Measurements from ENCODE around the gene LMTK3. TPM values are rescaled to one million over a fixed set of nuclear protein-coding genes. Genes with fewer than 3 reads are reported as not detected.
A peak's percentile ranks its signal among the peaks of the same experiment; 100 is the strongest.

The LMTK3 gene
- total and polyA plus RNA-seq, 9 of the 15 experiments (the other 6 are each of a cell fraction or from before 2014, with no cell fraction given) = 0.35 to 12.3 (median 2.0) TPM; not detected in 2

DNA sequence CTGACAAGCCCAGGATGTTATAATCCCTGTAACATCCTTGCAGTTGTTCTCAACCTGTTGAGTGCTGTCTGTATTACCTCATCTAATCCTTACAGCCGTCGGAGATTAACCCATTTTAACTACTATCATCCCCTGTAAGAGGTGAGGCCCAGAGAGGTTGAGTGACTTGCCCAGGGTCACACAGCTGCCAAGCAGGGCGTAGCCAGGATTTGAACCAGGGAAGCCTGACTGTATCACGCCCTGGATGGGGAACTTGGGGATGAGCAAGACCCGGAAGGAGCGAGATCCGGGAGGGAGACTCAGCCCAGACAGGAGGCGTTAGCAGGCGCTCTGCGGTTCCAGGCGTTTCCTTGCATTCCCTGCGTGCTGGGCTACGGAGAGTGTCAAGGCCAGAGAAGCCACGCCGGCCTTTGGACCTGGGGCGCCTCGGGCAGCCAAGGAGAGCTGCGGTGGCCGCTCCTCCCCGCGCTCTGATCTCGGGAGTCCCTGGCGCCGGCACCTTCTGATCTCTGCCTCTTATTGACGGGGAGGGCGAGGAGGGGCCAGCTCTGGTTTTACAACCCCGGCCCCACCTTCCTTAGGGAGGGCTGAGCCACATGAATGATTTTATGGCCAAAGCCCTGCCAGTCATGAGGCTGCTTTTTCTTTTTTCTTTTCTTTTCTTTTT, 46.5 kb upstream of the LMTK3 start (continued):
- TF ChIP-seq CEBPZ (IDR thresholded peaks at IDR 0.05; ENCODE audit: borderline replicate concordance, low read depth, low read length) (no peak), ZNF699 (CRISPR knock-in tag; IDR thresholded peaks at IDR 0.05; ENCODE audit: insufficient replicate concordance) (no peak), SMAD2 (IDR thresholded peaks at IDR 0.05; ENCODE audit: low read depth, low read length) (no peak), KDM1A (IDR thresholded peaks at IDR 0.05) (peak; percentile 83 to 94), NBN (IDR thresholded peaks at IDR 0.05; ENCODE audit: low read depth) (no peak), SMAD3 (CRISPR knock-in tag; conservative IDR thresholded peaks at IDR 0.05) (no peak), WHSC1 (IDR thresholded peaks at IDR 0.05; ENCODE audit: low read length) (no peak), DMBX1 (CRISPR knock-in tag; IDR thresholded peaks at IDR 0.05; ENCODE audit: borderline replicate concordance) (no peak), NCOA1 (IDR thresholded peaks at IDR 0.05; ENCODE audit: low read depth) (no peak), CREB3 (tag; conservative IDR thresholded peaks at IDR 0.05; ENCODE audit: low read depth) (no peak), CGGBP1 (CRISPR knock-in tag; IDR thresholded peaks at IDR 0.05) (no peak), ZNF408 (CRISPR knock-in tag; IDR thresholded peaks at IDR 0.05; ENCODE audit: low read depth) (no peak), GTF2F1 (IDR thresholded peaks at IDR 0.05; ENCODE audit: low read depth, low read length) (no peak), MECOM (CRISPR knock-in tag; IDR thresholded peaks at IDR 0.05) (no peak), ZSCAN29 (IDR thresholded peaks at IDR 0.05) (no peak)
- TF ChIP-seq, protein P1, sequence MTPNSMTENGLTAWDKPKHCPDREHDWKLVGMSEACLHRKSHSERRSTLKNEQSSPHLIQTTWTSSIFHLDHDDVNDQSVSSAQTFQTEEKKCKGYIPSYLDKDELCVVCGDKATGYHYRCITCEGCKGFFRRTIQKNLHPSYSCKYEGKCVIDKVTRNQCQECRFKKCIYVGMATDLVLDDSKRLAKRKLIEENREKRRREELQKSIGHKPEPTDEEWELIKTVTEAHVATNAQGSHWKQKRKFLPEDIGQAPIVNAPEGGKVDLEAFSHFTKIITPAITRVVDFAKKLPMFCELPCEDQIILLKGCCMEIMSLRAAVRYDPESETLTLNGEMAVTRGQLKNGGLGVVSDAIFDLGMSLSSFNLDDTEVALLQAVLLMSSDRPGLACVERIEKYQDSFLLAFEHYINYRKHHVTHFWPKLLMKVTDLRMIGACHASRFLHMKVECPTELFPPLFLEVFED (CRISPR knock-in tag; conservative IDR thresholded peaks at IDR 0.05) = no peak
- TF ChIP-seq, protein P2, sequence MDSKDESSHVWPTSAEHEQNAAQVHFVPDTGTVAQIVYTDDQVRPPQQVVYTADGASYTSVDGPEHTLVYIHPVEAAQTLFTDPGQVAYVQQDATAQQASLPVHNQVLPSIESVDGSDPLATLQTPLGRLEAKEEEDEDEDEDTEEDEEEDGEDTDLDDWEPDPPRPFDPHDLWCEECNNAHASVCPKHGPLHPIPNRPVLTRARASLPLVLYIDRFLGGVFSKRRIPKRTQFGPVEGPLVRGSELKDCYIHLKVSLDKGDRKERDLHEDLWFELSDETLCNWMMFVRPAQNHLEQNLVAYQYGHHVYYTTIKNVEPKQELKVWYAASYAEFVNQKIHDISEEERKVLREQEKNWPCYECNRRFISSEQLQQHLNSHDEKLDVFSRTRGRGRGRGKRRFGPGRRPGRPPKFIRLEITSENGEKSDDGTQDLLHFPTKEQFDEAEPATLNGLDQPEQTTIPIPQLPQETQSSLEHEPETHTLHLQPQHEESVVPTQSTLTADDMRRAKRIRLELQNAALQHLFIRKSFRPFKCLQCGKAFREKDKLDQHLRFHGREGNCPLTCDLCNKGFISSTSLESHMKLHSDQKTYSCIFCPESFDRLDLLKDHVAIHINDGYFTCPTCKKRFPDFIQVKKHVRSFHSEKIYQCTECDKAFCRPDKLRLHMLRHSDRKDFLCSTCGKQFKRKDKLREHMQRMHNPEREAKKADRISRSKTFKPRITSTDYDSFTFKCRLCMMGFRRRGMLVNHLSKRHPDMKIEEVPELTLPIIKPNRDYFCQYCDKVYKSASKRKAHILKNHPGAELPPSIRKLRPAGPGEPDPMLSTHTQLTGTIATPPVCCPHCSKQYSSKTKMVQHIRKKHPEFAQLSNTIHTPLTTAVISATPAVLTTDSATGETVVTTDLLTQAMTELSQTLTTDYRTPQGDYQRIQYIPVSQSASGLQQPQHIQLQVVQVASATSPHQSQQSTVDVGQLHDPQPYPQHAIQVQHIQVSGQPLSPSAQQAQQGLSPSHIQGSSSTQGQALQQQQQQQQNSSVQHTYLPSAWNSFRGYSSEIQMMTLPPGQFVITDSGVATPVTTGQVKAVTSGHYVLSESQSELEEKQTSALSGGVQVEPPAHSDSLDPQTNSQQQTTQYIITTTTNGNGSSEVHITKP (IDR thresholded peaks at IDR 0.05; ENCODE audit: partially characterized antibody) = no peak
- TF ChIP-seq, protein P3, sequence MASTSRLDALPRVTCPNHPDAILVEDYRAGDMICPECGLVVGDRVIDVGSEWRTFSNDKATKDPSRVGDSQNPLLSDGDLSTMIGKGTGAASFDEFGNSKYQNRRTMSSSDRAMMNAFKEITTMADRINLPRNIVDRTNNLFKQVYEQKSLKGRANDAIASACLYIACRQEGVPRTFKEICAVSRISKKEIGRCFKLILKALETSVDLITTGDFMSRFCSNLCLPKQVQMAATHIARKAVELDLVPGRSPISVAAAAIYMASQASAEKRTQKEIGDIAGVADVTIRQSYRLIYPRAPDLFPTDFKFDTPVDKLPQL (IDR thresholded peaks at IDR 0.05; ENCODE audit: extremely low read depth, insufficient read length) = no peak
